ENCODE measurements around the gene EPRS1.
A peak's percentile ranks its signal among the peaks of the same experiment; 100 is the strongest.
"Not testable (repeated sequence)": the region's sequence is repeated elsewhere in the genome, so short reads cannot be mapped to it uniquely, and the experiment has no call there.

EPRS1 gene

DNA sequence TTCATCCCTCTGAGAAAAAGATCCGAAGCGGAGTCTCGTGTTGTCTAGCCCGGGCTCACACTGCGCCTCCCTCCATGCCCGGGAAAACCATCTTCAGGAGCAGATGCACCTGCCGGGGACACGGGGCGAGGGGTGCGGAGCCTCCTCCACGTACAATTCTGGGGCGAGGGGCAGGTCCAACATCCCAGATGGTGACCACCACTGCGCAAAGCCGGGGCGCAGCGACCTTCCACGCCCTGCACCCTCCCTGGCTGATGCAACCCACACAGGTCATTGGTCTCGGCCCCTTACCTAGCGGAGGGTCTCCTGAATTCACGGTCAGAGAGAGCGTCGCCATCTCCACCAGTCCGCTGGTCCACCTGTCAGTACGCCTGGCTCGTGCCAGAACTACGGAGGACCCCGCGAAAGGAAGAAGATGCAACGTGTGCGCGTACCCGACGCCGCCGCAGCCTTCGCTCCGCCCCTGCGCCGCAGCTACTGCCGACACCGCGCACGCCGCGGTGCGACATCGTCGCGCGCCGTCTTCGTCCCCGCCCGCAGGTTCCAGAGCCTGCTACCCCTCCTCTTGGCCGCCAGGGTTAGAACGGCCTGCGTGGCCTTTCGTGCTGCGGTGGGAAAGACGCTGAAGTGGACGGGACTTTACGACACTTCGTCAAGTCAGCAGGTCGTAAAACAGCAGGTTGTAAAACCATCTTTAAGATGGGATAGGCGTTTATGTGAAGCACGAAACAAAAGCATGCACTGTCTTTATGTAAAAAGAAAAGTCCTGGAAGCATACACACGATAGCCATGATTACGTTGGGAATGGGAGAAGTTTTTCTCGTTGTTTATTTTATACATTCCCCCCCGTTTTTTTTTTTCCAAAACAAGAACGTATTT, at the start of gene EPRS1:
TSS of gene EPRS1 (minus strand) at position 454 of the 879 bp plus-strand sequence. CDS start at position 337, 117 bp downstream.
- peak; percentile 52 to 83 for DNase-seq

DNA sequence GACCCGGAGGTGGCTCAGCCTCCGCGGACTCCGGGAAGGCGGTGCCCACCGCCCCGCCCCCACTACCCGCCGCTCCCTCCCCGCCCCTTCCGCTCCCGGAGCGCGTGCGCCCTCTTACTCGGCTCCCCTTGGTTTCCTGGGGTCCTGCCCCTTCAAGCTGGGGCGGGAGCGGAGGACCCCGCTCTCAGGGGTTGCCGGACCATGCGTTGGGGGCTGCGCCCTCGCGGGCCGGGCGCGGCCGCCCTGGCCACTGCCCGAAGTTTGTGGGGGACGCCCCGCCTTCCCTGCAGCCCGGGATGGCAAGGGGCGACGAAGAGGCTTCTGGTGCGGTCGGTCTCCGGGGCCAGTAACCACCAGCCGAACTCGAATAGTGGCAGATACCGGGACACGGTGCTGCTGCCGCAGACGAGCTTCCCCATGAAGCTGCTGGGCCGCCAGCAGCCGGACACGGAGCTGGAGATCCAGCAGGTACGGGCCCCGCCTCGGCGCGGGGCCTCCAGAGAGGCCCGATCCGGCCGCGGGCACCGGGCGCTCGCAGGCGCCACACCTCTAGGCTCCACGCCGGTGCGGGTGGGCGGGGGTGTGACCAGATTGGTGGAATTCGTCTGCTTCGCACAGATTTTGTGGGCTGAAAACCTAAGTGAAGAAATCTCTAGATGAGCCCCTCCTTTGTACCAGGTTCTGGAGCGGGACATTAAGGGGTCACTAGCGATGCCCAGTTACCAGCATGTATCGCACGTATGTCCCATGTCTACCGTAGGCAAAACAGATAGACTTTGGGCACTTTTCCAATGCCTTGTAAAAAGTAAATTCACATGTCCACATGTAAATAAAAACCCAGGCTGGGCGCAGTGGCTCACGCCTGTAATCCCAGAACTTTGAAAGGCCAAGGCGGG, 48.0 kb upstream of the EPRS1 start, which contains the start of gene IARS2:
TSS of gene IARS2 (plus strand) at position 117 of the 896 bp plus-strand sequence. CDS start at position 202, 85 bp downstream.
- peak; percentile 42 to 59 for DNase-seq

DNA sequence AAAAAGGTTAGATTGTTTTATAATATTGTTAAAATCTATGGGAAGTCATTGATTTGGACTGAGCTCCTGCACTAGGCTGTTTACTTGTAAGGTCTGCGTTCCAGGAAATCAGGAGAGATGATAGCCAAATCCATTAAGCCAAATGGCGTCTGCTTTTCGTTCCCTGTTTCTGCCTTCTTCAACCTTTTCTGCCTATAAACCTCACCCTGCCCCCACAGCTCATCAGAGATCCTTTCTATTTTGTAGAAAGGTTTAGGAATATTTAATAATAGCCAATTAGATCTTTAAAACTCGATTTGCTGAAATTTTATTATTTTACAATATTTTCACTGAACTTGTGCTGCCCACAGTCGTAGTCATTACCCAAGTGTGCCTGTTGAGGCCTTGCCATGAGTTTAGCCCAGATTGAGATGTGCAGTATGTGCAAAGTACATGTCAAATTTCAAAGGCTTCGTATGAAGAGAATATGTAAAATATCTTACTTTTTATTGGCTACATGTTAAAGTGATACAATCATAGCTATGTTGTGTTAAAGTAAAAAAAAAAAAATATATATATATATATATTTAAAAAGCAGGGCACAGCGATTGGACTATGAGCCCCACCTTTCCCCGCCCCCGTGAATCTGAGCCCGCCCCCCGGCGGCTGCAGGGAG, 47.2 kb upstream of the EPRS1 start:
- DNase-seq = no peak

DNA sequence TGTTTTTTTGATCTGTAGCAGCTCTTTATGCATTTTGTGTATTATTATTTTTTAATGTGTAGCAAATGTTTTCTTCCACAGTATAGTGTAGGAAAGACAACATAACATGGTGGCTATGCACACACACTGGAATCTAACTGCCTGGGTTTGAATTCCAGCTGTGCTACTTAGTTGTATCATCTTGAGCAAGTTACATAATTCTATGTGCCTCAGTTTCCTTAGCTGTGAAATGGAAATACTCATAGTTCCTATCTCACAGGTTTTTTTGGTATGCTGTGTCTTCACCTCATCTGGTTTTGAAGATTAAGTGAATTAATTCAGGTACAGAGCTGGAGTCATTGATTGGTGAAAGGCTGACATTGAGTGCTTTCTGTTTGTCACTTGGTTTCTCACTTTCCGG, 46.4 kb upstream of the EPRS1 start:
- no peak for DNase-seq

DNA sequence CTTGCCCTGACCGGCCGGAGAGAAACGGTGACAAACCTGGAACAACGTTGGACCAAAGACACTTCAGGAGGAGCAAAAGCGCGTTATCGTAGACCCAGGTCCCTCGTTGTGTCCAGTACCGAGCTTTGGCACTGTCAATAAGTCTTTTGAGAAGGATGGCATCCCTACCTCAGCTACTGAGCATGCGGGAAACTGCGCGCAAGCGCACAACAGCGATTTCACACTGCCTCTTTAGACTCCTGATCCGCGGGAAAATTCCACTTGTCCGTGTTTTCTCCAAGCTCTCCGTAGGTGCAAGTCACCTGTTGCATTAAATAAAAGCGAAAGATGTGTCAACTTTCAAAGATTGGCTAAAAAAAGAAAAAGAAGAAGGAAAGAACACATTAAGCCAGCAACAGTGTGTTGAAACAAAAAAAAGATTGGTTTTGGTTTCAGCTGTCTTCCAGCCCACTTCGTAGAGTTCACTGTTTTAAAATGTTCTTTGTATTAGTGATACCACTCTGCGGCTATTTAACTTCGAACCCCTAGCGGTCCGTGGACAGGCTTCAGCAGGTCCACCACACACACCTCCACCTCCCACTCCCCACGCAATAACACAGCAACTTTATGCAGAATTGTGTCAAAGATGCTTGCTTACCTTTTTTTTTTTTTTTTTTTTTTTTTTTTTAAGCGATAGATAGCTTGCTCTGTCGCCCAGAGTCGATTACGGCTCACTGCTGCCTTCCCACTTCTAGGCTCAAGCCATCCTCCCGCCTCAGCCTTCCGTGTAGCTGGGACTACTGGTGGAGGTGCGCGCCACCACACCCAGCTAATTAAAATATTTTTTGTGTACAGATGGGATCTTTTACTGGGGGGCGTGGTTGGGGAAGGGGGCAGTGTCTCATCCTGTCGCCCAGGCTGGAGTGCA, 43.6 kb upstream of the EPRS1 start, which contains the start of gene BPNT1:
TSS of gene BPNT1 (minus strand) at position 139 of the 907 bp plus-strand sequence. CDS start 9,942 bp downstream, outside the sequence.
- peak; percentile 82 to 84 for DNase-seq

DNA sequence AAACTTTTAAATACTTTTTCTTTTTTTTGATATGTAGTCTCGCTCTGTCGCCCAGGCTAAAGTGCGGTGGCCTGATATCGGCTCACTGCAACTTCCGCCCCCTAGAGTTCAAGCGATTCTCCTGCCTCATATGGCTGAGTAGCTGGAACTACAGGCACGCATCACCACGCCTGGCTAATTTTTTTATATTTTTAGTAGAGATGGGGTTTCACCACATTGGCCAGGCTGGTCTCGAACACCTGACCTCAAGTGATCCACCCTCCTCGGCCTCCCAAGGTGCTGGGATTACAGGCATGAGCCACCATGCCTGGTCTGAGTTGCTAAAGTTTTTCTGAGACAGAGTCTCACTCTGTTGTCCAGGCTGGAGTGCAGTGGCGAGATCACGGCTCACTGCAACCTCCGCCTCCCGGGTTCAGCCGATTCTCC, 40.0 kb upstream of the EPRS1 start:
- not testable (repeated sequence) for DNase-seq

DNA sequence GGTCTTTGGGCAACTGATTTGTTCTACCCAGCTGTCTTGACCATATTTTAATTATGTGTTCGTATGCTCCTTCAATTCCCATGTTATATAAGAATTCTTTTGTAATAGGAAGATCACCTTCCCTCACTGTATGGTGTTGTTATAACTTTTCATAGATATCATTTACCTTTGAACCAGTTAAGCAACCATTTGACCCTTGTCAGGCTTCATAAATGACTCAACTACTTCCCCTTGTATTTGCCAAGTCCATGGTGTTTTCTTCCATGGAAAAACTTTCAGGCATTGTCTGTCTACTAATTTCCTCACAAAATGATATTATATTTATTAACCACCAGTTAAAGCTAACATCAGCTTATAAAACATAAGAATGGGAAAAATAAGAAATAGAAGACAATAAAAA, 38.2 kb upstream of the EPRS1 start:
- no peak for DNase-seq

DNA sequence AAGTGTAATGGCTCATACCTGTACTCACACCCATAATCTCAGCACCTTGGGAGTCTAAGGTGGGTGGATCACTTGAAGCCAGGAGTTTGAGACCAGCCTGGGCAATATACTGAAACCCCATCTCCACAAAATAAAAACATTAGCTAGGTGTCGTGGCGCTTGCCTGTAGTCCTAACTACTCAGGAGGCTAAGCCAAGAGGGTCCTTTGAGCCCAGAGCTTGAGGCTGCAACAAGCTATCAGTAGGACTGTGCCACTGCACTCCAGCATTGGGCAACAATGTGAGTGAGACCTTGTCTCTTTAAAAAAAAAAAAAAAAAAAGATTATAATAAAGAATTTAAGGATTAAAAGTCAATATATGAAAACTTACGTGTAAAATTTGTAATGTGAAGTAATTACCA, 31.6 kb upstream of the EPRS1 start:
- DNase-seq = no peak

DNA sequence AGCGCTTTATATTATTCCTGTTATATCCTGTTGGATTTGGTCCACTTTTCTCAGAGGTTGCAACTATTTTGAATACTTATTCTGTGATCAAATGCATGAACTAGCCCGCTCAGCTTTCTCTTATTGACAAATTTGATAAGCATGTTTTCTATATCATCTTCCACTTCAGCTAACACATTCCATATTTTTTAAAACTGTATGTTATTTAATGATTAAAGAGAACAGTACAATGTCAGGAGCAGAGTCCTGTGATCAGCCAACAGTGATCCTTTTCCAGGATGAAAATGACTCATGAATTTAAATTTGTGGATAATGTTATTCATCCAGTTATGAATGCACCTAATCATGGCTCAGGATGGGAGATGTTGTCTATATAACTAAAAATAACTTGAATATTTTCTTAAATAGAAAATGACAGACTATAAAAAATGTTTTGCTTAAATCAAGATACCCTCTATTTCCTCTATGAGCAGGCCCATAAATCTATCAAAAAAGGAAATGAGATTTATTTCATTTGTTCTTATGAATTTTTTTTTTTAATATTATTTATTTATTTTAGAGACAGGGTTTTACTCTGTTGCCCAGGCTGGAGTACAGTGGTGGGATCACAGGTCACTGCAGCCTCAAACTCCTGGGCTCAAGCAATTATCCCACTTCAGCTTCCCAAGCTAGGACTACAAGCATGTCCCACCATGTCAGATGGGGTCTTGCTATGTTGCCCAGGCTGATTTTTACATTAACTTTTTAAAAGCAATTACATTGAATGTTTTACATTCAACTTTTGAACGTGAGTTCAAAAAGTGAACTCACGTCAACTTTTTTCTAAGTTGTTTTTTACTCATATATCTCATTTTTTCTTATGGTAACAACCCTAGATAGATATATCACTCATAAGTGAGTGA, 30.8 kb upstream of the EPRS1 start:
- DNase-seq = no peak

DNA sequence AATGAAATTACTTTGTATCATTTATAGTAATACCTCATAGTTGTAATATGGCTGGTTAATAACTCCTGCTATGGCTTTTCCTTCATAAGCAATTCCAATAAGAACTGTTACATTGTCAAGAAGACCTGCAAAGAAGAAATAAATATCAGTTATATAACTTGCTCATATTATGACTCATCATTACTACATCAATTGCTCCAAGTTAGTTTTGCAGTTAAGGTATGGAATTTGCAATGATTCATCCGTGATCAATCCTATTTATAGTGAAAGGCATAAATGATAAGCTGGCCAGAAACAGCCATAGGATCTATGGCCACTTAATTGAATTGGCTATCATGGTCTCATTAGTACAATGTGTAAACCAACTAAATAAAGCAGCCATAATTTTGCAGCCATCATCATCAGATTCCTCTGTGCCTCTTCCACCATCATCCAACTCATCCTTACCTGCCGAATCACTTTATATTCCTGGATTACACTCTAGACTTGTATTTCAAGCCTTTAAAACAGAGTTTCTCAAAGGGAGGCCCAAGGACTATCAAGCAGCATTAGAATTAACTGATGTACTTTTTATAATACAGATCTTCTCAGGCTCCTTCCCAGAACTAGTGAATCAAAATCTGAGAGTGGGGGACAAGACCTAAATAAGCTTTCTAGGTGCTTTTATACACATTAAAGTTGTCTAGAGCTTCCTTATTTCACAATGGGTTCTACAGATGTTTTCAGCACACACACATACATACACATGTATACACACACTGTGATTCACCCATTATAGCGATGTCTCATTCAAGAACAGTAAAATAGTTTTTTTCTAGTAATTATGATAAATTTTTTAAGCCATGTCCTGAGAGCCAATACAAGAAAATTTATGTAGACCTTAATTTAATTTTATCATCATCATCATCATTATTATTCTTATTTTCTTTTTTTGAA, 21.2 kb upstream of the EPRS1 start:
- no peak for DNase-seq

DNA sequence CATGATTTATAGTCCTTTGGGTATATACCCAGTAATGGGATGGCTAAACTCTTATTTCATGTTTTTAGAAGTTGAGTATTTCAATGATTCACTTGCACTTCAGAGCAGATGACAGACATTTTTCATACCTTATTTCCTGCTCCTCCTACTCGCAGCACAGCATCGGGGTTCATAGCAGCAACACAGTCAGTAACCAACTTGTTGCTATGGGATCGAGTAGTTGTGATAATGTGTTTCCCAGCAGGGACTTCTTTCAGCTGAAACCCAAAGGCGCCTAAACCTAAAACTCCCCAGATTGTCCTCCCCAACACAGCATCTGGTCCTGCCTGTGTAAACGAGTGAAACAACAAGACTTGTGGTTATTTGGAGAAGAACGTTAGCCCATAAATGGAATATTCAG, 16.3 kb upstream of the EPRS1 start:
- DNase-seq = no peak

DNA sequence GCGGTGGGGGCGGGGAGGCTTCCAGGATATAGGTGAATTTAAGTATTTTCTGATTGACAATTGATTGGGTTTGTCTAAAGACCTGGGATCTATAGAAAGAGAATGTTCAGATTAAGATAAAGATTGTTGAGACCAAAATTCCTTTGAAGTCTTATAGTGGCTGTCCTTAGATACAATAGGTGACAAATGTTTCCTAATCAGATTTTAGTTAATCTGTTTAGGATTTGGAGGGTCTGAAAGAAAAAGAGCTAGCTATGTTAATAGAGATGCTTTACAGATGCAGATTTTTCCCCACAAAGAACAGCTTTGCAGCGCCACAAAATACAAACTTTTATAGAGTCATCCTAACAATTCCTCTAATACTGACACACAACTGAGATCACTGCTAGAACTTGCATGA, 14.6 kb upstream of the EPRS1 start:
- DNase-seq = no peak

DNA sequence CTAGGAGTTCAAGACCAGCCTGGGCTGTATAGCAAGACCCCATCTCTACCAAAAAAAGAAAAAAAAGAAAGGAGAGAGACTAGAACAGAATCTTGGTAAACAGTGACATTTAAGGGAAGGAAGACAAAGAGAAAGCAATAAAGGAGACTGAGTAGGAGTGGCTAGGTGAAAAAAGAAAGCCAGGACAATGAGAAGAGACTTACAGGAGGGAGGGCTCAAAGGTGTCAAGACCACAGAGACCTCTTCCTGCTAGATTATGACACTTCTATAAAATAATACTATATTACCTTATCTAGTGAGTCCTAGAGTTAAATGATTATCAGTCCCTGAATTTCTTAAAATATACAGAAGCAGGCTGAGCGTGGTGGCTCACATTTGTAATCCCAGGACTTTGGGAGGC, 10.1 kb upstream of the EPRS1 start:
- no peak for DNase-seq

DNA sequence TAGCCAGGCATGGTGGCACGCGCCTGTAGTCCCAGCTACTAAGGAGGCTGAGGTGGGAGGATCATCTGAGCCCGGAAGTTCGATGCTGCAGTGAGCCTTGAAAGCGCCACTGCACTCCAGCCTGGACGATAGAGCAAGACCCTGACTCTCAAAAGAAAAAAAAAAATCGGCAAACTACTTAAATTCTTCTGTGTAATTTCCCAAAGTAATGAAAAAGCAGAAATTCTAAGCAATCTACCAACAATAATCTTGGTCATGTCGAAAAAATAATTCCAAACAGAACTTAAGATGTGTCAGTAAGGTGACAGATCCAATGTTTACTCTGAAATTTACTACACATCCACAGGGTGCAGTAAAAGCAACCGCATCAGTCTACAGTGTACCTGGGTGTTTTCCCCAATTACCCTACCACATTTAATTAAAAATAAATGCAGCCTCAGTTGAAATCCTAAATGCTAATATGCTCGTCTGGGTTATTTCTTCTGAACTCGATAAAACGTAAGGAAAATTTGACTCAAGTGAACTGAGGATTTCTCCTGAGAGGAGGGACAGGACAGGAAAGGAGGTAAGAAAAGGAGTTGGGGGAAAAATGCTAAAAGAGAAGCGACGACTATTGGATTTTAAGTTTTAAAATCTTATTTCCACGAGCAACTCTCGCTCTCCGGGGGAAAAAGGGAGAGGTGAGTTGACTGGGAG, 801 bp downstream of the EPRS1 start:
- DNase-seq = no peak

DNA sequence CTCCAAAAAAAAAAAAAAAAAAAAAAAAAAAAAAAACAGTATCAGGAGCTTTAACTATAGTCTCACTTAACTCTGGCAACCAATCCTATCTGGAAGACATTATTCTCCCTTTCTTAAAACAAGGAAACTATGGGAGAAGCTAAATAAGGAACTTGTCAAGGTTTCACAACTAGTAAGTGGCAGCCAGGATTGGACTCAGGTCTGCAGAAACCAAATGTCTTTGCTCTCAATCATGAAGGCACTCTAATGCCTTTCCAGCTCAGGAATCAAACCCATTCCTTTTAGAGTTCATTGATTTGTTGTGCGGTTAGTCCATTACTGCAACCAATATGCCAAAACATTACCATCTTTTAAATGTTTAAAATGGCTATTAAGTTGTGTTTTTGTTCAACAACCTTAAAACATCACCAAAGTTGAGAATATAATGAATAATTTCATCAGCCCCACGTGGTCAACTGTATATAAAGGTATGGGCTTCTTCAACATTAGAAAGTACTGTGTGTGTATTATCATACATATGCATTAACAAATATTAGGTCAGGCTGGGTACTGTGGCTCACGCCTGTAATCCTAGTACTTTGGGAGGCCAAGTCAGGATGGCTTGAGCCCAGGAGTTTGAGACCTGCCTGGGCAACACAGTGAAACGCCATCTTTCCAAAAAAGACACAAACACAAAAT, 1.5 kb downstream of the EPRS1 start:
- no peak for DNase-seq

DNA sequence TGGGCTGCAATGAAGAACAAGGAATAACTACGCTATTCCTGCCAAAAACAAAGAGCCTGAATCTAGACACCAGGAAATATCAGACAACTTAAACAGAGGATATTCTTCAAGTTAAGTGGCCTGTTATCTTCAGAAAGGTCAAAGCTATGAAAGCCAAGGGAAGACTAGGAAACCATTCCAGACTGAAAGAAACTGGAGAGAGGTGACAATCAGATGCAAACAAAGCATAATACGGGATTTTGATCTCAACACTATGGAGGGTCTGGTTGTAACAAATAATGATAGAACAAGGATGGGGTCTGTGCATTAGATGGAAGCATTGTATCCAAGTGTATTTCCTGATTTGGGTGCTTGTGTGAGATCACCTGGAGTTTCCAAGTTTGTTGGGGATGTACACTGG, 2.7 kb downstream of the EPRS1 start:
- DNase-seq = no peak

DNA sequence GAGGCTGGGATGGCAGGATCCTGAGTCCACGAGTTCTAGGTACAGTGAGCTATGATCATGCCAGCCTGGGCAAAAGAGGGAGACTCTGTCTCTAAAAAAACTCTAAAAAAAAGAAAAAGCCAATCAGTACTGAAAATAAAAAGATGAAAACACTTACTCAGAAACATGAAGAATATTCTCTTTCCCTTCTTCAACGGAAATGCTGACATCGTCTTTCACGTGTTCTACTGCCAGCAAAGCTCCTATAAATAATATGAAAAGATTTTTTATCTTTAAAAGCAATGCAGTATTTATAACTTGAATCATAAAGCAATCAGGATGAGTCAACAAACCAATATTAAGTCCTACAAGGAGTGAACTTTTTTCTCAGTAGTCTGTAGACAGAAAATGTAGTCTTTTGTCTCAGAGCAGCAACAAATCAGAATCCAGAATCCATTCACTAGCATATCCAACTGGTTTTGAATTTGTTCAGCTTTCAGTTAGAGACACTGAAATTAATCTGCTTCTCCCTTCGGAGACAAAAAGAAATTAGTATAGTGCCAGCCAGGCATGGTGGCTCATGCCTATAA, 6.2 kb downstream of the EPRS1 start:
- DNase-seq = no peak

DNA sequence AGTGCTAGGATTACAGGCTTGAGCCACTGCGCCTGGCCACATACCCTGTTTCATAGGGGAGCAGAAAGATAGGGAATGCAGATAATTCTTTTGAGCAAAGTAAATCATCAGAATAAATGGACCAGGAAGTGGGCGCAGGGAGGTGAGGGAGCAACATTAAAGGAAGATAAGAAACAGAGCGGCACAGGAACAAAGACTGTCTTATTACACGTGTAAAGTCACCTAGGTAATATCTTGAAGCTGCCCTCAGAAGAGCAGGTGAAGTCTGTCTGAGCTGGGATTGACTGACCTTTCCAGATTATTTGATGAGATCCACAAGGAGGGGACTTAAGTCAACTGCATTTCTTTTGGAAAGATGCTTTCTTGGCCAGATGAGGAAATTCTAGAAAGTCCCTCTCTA, 7.7 kb downstream of the EPRS1 start:
- no peak for DNase-seq
